ENCODE data around the gene TOP1. TPM values are rescaled to one million over a fixed set of nuclear protein-coding genes. Genes with fewer than 3 reads are reported as not detected.

The TOP1 gene
- total and polyA plus RNA-seq, 9 of the 15 experiments (the other 6 are each of a cell fraction or from before 2014, with no cell fraction given) = 26.4 to 127 (median 39.6) TPM

- no peak for DNase-seq (ENCODE audit: extremely low read depth in 1 of 4, low spot score in 3 of 4)
Observed at GRCh38 chr20:41163821-41164220, 135.2 kb downstream of the TOP1 start.

More at GRCh38 chr20:41163821-41164220, 135.2 kb downstream of the TOP1 start:
- FAIRE-seq (no peak), ATAC-seq (no peak)
- CTCF ChIA-PET (ENCODE audit: low intra/inter-chr PET ratio) = no interaction called here
- BruUV-seq (replicated peaks) = no TSS peak
- 91% methylated on average over 11 of the region's 11 CpGs for WGBS (ENCODE audit: insufficient coverage, low coverage, missing lambda C conversion rate)
- Histone ChIP-seq H3K4me3 (no peak overlapping the region), H3K9me3 (replicated peaks; ENCODE audit: control insufficient read depth, insufficient read depth, low read depth, low read length) (no peaks in the 10 kb centered on the region), H3K36me3 (ENCODE audit: control insufficient read depth, insufficient read depth, low read length) (peaks cover 74% of the 10 kb centered on the region; the same call in 2 of the 3 replicates), H3K79me2 (ENCODE audit: control insufficient read depth, insufficient read depth, low read length) (no peaks in the 10 kb centered on the region; the same call in 2 of the 3 replicates), H3K4me1 (replicated peaks in 1 of 2; ENCODE audit: control insufficient read depth in 2 of 2, insufficient read depth in 2 of 2, low read length in 2 of 2) (peaks cover 0 to 10% of the 10 kb centered on the region in 2 experiments; a peak in 3 of 5 replicates), H3K9ac (ENCODE audit: insufficient read depth in 1 of 2, low read depth in 2 of 2, low read length in 2 of 2) (no peak overlapping the region), H3K27ac (ENCODE audit: extremely low read depth, low read depth, low read length) (no peak overlapping the region), H3K9me1 (ENCODE audit: control insufficient read depth, insufficient read depth, low read length) (peaks cover 9% of the 10 kb centered on the region), H2AFZ (ENCODE audit: low read depth, low read length) (no peak overlapping the region), H3K27me3 (ENCODE audit: control insufficient read depth in 2 of 2, insufficient read depth in 2 of 2, low read length in 2 of 2) (no peaks in the 10 kb centered on the region), H4K20me1 (replicated peaks; ENCODE audit: control insufficient read depth, insufficient read depth, low read length) (peaks cover 8% of the 10 kb centered on the region), H3K4me2 (ENCODE audit: insufficient read depth, low read length) (no peak overlapping the region)
- POLR2A ChIA-PET = interaction anchor here (0.5 kb wide), 1 partner anchor 103 kb away, joined by 3 read pairs; no protein-coding TSS in a partner anchor
- TF ChIP-seq NR0B1 (IDR thresholded peaks at IDR 0.05; ENCODE audit: partially characterized antibody) (no peak), SFPQ (IDR thresholded peaks at IDR 0.05; ENCODE audit: low read depth, low read length) (no peak), ETV5 (CRISPR knock-in tag; IDR thresholded peaks at IDR 0.05; ENCODE audit: low read depth) (no peak), ELF1 (tag; IDR thresholded peaks at IDR 0.05) (no peak), KAT2B (IDR thresholded peaks at IDR 0.05; ENCODE audit: low read depth, low read length) (no peak), TCF3 (CRISPR knock-in tag; IDR thresholded peaks at IDR 0.05) (no peak), ZBED1 (IDR thresholded peaks at IDR 0.05) (no peak), ESRRA (IDR thresholded peaks at IDR 0.05; ENCODE audit: borderline replicate concordance, low read depth) (no peak), ZNF395 (CRISPR knock-in tag; IDR thresholded peaks at IDR 0.05) (no peak), ARID3A (IDR thresholded peaks at IDR 0.05; ENCODE audit: borderline replicate concordance, low read depth, low read length) (no peak), HDGF (IDR thresholded peaks at IDR 0.05) (no peak), TRIM28 (IDR thresholded peaks at IDR 0.05) (no peak), KHSRP (IDR thresholded peaks at IDR 0.05) (no peak), KDM2B (CRISPR knock-in tag; IDR thresholded peaks at IDR 0.05) (no peak), FOXJ3 (CRISPR knock-in tag; IDR thresholded peaks at IDR 0.05) (no peak)
- in situ Hi-C loops (cut with MboI) = no loop called here
- intact Hi-C loops (cut with micrococcal nuclease) = no loop called here
